Liver (tissue), 2 donors: ENCODE results near the gene DDX4.

Experiments used
- CTCF ChIP-seq: fragments of 150-350 bp; IDR thresholded peaks from 2 replicates; pipeline ENCODE4 v1.5.1; 2017; ENCODE audit warnings: improper control_type of control experiment, low read depth, low read length; ENCODE audit not compliant: missing input control
- FOXA1 ChIP-seq: IDR thresholded peaks from 2 replicates; pipeline ENCODE4 v1.6.1; 2016; ENCODE audit warnings: antibody characterized with exemption
- REST ChIP-seq: IDR thresholded peaks from 2 replicates; pipeline ENCODE4 v1.6.1; 2016; ENCODE audit warnings: antibody characterized with exemption, mild to moderate bottlenecking
- donor health status: healthy.

GRCh38 chr5:55692509-55692908 lies 45.4 kb upstream of the DDX4 start:
- no peak for TF ChIP-seq CTCF
- no peak for TF ChIP-seq REST
- TF ChIP-seq FOXA1, result no peak
